RWPE1 (cell line): Measurements from ENCODE around the gene DCBLD2.

ENCODE experiments used
- CTCF ChIA-PET: fragments of 350-600 bp; sonication (Branson Sonifier 250); formaldehyde crosslinking; extraction: SDS; loops from one replicate; lab custom pipeline; 2021; lab: Yijun Ruan, JAX
- POLR2A ChIA-PET: fragments of 400-600 bp; formaldehyde crosslinking; extraction: SDS; loops from one replicate; lab custom pipeline; 2020; ENCODE audit warnings: antibody characterized with exemption; ENCODE audit not compliant: low non-redundant PET; lab: Yijun Ruan, JAX
- DNase-seq: peaks from one replicate; pipeline ENCODE4 v3.0.0; 2012; ENCODE audit warnings: low spot score
- H3K27ac ChIP-seq: fragments of 450-650 bp; 2 replicates; pipeline ENCODE4 v1.5.1; 2017
- CTCF ChIP-seq: fragments of 450-650 bp; conservative IDR thresholded peaks from 2 replicates; pipeline ENCODE4 v1.5.1; 2017; ENCODE audit warnings: low read depth, mild to moderate bottlenecking

Gene DCBLD2

GRCh38 chr3:98764472-98764884 lies 137.0 kb downstream of the DCBLD2 start:
- H3K27ac ChIP-seq: no peak overlapping the region
- ChIA-PET CTCF (no interaction called here), POLR2A (no interaction called here)
- TF ChIP-seq CTCF: no peak
- no peak for DNase-seq

DNA sequence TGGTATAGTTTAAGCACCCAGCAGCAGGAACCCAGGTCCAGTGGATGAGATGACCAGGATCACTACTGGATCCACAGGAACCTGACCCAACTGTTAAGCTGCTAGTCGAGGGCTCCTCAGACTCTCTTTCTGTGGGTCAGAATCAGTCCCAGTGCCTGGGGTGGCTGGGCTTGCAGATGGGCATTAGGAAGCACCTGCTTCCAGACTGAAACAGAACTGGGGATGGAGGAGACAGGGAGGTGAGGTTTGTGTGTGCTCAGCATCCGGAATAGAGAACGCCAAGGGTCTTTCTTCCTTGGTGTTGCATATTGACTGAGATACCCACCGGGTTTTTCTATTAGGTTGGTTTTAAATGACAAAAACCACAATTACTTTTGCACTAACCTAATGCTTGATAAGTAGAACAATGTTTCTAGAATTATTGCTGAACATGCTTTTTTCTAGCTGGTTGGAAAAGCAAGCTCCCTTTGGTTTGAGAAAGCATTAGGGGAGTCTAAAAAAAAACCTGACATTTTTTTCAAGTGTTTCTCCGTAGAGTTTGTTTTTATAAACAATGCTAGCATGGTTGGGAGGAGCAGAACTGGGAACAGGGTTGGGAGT lies 137.6 kb downstream of the DCBLD2 start:
- no peak overlapping the region for H3K27ac ChIP-seq
- DNase-seq: no peak
- POLR2A ChIA-PET: no interaction called here
- no peak for TF ChIP-seq CTCF
- CTCF ChIA-PET: no interaction called here

DNA sequence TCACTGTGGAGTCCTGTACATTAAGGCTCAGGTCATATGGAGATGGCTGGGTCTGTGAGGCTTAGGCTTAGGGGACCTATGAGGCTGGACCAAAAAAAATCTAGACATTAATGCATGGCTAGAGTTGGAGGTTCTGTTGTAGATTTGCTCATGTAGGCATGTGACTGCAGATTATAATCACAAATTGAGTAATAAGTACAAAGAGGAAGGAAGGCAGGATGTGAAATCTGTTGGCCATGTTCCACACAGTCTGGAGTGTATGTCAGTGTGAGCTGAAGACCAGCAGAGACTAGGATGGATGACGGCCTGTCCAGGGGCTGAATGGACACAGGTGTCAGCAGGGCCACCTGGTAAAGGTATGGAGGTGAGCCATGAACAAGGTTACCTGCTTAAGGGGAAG lies 138.4 kb downstream of the DCBLD2 start, which contains the start of gene ST3GAL6:
TSS of gene ST3GAL6 (plus strand) at position 265 of the 400 bp plus-strand sequence. CDS start 5,101 bp downstream, outside the sequence.
- TF ChIP-seq CTCF: no peak
- no peak within 1 kb of the TSS for H3K27ac ChIP-seq
- ChIA-PET CTCF (interaction anchor here (0.6 kb wide), 1 partner anchor 56 kb away, joined by 5 read pairs; no protein-coding TSS in a partner anchor), POLR2A (no interaction called here)
- DNase-seq: no peak

GRCh38 chr3:98761643-98762229 lies 139.8 kb downstream of the DCBLD2 start:
- CTCF ChIA-PET: interaction anchor here (0.6 kb wide), 2 partner anchors 160 to 355 kb away, joined by 3 to 4 read pairs; no protein-coding TSS in a partner anchor
- TF ChIP-seq CTCF: no peak
- H3K27ac ChIP-seq: no peak overlapping the region
- POLR2A ChIA-PET: no interaction called here
- DNase-seq: no peak

- no peak for DNase-seq
- POLR2A ChIA-PET: no interaction called here
- H3K27ac ChIP-seq: no peak overlapping the region
- TF ChIP-seq CTCF: no peak
- CTCF ChIA-PET: interaction anchor here (0.7 kb wide), 1 partner anchor 38 kb away, joined by 4 read pairs; no protein-coding TSS in a partner anchor
Observed at GRCh38 chr3:98759629-98760028, 141.9 kb downstream of the DCBLD2 start.

DNA sequence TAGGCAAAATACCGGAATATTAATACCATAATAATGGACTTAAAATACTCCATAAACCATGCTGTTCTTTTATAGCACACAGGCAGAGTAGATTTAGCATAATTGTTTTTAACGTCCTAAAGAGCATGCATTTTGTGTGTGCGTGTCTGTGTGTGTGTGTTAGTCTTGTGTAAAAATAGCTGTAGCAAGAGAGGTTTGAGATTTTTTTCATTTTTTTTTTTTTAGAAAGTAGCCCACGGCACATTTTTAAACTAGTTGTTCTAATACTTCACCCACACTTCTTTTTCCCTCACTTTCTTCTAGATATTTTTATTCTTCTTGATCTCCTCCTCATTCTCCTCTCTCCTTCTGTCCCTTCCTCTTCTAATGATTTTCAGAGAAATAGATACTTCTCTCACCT lies 145.9 kb downstream of the DCBLD2 start:
- H3K27ac ChIP-seq: no peak overlapping the region
- POLR2A ChIA-PET: no interaction called here
- TF ChIP-seq CTCF: no peak
- no peak for DNase-seq
- CTCF ChIA-PET: interaction anchor here (0.6 kb wide), 1 partner anchor 82 kb away, joined by 3 read pairs; no protein-coding TSS in a partner anchor
